GM19395 (cell line): ENCODE measurements around the gene LATS2.

ENCODE experiments used
- ATAC-seq: cut with Tn5 transposase; IDR thresholded peaks from one replicate; pipeline ENCODE4 v1.9.1; 2021; ENCODE audit warnings: mild to moderate bottlenecking, moderate library complexity; ENCODE audit not compliant: unreplicated experiment

LATS2 gene

DNA sequence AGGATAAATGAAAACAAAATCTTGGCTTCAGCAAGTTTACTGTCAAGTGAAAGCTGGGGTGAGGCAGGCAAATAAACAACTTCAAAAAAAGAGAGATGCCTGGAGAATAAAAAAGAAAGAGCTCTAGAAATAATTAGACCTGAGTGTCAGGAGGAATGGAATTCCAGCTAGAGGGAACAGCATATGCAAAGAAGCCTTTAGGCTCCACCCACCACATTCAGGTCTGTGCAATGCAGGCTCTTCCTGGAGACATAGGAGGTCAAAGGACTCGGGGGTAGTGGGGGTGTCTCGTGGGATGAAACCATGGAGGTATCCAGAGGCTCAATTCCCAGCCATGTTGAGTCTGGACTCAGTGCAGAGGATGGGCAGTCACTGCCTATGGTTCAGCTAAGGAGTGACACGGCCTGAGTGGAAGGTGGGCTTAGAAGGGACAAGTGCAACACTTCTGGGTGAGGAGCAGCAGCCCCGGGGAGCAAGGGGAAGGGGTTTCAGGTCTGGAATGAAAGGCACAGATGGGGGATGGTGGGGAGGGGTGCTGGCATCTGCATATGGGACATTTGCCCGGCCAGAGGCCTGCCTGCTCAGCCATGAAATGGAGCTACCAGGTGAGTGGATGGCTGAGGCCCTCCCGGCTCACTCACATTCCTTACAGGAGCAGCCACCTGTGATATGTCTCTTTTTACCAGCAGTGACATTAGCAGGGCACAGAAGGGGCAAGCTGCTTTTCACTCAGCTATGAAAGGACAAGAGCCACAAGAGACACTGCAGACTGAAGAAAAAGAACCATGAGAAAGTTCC is 12.3 kb downstream of the LATS2 start:
- no peak for ATAC-seq

DNA sequence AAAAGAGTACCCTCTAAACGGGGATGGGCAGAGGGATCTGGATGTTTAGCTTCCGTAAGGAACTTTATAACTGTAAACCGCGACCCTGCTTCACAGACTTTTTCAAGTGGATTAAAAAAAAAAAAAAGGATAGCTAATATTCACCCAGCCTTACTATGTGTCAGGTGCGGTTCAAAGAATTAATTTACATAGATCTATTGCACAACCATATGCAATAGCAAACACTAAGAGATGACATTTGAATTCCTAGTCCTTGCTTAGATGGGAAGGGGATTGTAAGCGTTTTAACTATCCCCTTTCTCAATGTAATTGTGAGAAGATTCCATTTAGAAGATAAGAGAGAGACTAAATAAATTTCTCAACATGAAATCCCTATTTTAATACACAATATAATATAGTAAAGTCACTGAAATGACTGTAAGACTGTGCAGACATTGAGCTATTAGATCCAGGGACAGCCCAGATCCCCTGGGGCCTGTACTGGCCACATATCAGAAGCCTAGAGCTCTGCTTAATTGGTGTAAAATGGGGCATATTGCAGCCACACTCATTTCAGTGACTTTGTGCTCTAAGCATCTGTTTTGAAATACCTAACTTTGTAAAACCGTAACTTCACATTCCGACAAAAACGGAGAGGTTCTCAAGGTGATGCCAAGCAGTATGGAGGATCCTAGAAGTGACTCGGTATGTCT is 13.6 kb downstream of the LATS2 start:
- no peak for ATAC-seq

DNA sequence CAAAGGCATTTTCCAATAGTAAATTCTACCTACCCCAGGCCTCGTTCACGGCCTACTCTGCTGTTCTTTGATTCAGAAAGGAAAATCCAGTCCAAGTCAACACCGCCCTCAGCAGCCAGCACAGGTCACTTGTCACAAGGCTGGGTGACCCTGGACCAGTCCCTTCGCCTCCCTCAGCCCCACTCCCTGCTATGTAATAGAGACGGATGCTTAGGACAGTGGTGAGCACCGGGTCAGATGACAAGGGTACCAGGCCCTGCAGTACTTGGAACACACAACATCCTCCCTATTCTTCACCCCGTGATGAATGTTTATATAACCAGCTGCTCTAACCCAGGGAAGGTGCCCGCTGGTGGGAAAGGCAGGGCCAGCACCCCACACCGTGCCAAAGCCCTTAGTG is 14.3 kb downstream of the LATS2 start:
- ATAC-seq: no peak

DNA sequence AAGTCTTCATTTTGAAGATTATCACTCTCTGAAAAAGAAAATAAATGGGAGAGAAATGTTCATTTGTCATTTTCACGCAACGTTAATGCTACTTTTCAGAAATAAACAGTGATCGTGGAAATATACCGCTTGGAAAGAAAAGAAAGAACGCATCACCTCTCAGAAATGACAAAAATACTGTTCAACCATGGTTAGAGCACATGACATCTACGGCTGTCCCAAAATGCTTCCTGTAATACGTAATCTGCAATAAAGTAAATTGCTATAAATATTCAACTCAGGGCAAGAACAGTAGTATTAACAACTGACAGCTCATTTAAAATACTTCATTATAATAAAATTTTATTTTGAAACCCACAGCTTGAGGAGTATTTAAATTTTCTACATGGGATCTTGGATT is 15.2 kb downstream of the LATS2 start:
- ATAC-seq: no peak

DNA sequence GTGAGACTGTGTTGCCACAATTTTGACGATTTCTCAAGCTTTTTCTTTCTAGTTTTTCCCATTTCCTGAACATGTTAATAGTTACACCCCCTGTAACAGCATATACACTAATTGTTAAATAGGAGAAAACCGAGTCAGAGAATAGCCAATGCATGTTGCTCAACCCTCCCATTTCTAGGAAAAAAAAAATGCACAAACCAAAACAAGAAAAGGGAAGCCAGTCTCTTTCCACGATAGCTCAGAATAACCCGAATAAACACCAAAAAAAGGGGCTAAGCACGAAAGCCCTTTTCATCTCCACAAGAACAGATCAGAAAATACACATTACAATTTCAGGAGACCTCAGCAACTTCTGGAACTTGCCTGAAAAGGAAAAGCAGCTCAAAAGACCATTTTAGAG is 16.3 kb downstream of the LATS2 start:
- ATAC-seq: no peak

DNA sequence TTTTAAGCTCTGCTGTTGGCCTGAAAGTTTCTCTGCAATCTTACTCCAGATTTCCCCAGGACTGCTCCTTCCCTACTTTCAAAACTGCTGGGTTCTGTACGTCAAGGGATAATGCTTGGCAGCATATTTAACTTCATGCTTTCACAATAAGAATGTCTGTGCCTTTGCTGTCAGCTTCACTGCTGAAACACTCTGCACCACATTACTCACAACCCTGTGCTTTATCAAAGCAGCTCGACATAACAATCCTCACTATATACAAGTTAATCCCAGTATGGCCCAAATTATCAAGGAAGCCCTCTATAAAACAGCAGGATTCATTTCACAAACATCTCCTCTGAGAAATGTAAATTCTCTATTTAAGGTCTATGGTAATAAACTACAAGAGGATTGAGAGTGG is 17.5 kb downstream of the LATS2 start:
- ATAC-seq: no peak

DNA sequence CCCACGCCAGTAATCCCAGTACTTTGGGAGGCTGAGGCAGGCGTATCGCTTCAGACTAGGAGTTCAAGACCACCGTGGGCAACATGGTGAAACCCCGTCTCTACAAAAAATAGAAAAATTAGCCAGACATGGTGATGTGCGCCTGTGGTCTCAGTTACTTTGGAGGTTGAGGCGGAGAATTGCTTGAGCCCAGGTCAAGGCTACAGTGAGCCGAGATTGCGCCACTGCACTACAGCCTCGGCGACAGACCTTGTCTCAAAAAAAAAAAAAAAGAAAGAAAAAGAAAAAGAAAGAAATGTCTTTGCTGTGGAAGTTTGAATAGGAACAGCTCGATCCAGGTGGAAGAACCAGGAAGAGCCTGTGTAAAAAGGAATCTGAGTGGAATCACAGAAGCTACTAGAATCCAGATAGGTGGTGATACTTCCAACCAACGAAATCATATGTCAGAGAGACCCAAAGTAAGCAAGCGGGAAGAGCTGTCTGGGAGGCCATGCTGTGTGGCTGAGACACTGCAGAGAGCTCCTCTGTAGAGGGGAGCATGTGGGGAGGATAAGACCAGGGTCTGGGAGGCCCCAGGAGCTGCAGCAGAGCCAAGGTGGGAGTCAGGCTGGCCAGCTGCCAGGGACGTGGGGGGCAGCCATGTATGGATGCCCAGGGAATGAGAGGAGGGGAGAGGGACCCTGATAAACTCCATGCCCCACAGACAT is 21.1 kb downstream of the LATS2 start:
- no peak for ATAC-seq

DNA sequence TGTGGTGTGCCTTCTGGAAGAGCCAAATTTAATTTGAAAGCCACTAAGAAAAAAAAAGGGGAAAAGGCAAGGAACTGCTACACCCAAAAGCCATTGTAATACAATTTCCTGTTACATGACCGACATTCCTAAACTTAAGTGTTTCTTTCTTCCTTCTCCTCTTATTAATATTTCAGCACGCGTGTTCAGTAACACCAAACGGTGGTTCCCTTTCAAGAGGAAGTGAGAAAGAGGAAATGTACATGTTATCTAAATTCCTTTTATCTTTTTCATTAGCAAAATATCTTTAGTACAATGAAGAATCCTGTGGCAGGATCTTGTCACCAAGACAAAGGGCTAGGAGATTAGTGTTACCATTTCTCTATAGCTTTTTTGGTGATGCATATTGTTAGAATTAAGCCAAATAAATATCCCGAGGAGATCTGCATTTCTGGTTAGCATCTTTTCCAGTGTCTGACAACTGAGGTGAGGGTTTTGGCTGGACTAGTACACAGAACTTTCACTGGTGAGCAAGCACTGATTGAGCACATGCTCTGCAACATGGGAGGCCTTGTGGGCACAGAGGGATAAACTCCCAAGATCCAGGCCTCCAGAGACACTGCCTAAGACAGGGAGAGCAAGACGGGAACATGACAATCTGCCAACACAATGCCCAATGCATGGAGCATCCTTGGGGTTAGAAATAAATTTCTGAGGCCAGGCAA is 22.1 kb downstream of the LATS2 start:
- no peak for ATAC-seq

DNA sequence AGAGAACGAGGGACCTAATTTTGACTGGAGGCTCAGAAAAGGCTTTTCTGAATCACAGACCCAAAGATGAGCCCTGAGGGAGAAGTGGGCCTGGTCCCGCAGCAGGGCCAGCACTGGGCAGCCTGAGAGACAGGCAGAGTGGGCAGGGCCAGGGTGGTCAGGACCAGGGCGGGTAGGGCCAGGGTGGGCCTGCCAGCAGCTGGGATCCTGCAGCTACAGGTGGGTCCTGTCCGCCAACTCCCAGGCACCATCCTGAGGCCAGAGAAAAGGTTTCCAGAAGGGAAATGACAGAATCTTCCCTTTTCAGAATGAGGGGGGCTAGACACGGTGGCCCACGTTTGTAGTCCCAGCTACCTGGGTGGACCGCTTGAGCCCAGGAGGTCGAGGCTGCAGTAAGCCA is 23.7 kb downstream of the LATS2 start:
- ATAC-seq: no peak

DNA sequence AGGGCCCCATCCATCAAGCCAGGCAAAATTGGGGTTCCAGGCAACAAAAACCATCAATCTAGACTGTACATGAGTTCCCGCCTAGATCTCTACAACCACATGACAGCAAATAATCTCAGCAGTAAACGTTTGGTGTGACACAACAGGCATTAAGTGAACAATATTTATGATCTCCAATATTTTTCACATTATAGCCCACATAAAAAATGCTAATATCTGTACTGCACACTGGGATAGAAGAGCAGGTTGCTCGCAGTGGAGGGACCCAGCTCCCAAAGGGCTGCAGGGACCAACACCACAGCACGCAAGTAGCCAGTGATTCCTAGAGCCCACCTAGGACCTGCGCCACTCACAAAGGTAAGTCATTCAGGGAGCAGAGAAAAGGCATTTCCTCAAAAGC is 25.9 kb downstream of the LATS2 start:
- ATAC-seq: no peak

DNA sequence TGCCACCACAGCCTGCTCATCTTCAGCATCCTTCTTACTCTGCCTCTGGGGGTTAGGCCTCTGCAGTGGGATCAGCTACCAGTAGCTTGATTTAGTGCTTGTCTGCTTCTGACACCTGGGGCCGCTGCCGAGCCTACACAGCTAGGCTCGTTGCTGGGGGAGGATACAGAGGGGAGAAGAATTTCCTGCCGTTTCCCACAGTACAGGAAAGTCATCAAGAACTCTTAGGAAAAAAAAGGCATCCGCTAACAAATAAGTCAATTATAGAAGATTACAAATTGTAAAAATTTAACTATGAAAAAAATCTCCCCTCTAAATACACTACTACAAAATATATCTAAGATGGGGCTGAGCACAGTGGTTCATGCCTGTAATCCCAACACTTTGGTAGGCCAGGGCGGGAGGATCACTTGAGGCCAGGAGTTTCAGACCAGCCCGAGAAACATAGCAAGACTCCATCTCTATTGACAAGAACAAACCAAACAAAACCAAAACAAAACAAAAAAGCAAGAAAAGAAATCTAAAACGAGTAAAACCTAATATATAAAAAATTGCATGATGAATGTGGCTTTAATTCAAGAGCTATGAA is 26.7 kb downstream of the LATS2 start:
- ATAC-seq: peak; percentile 74

DNA sequence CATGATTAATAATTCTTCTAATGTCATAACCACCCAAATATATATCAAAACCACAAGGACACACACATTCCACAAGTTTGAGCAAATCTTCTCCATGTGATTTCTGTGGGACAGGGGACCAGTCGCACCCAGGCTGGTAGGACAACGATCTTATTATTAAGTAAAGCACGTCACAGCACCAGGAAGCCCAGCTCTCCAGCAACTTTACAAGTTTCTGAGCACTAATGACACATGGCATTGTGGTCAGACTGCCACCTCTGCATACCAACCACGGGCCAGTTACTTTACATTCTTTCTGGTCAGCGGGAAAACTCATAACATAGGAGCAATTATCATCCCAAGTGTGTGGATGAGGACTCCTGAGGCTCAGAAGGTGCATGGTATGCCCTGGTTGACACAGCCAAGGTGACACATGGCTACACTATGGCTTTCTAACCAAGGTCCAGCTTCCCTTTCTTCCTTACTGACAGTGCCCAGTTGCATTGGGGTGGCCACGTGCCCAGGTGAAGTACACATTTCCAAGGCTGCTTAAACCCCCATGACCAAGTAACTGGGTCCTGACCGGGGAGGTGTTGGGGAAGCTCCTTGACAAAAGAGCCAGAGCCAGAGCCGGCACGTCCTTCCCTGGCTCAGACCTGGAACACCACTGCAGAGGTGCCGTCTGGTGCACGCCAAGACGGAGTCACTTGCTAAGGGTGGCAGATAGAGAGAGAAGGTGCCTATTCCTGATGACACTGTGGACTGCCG is 27.4 kb downstream of the LATS2 start:
- ATAC-seq: no peak

DNA sequence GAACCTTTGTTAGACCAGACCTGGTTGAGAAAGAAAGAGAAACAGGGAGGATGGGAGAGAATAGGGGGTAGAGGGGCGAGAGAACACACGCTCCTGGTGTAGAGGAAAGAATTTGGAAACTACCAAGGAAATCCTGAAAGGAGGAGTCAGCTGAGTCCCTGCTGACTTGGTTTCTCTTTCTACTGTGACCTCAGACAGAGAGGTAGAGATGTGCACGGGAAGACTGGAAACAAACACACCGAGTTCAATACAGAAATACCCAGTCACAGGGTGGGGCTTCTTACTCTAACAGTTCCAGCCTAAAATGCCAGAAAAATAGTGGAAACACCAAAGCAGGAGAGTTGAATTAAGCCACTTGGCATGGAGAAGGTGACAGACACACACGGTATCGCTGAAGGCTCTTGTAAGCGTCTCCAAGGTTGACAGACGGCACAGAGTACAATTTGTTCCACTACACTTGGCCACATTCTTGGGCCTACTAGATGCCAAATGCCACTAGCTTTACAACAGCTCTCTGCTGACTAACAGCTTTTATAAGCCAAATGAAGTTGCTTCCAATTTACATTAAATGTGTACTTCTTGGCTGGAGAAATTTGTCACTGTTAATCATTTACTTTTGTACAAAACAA is 28.1 kb downstream of the LATS2 start:
- no peak for ATAC-seq

DNA sequence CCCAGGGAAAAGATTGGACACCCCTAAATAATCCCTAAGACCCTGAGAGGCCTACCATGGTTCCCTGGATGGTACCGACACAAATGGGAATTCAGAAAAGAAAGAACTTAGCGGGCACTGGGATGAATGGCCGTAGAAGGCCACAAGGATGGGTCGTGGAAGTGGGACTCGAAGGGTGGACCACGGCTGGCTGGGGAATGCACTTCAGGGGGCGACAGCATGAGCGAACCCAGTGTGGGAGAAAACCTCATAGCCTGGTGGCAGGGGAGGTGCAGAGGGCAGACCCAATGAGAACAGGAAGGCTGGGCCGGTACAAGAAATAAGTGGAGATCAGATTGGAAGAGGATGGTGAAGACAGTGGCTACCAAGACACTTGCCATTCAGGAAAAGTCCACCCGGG is 28.7 kb downstream of the LATS2 start:
- no peak for ATAC-seq

DNA sequence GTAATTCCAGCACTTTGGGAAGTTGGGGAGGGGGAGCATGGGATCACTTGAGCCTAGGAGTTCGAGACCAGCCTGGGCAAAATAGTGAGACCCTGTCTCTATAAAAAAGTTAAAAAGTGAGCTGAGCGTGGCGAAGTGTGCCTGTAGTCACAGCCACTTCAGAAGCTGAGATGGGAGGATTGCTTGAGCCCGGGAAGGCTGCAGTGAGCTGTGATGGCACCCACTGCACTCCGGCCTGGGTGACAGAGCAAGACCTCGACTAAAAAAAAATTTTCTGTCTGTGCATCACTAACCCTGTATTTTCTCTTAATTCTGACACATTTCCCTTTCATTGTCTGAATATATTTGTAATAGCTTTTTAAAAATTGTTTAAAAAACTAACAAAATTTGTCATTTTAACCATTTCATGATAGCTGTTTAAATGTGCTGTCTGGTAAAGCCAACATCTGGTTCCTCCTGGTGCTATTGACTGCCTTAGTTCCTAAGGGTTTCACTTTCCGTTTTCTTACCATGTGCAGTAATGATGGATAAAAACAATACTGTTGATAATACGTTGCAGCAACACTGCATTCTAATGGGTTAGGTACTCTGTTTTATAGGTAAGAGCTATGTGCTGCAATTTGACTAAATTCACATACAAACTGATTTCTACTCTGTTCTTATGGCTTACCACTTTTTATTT is 29.7 kb downstream of the LATS2 start:
- ATAC-seq: no peak

DNA sequence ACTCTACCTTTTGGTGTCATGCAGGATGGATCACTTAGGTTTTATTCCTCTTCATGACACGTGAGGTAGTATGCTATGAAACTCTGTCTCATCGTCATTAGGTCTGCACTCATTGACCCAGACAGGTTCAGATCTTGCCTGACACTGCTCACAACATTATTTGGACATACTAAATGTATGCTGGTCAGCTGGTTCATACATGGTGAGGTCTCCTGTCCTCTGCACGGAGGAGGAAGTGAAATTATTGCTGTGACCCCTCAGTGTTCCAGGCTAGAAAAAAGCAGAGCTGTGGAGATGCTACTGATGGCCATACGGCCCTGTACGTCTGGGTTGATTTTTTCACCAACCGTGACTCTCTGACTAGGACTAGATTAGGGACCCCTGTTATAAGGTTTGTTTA is 35.8 kb downstream of the LATS2 start:
- ATAC-seq: no peak

DNA sequence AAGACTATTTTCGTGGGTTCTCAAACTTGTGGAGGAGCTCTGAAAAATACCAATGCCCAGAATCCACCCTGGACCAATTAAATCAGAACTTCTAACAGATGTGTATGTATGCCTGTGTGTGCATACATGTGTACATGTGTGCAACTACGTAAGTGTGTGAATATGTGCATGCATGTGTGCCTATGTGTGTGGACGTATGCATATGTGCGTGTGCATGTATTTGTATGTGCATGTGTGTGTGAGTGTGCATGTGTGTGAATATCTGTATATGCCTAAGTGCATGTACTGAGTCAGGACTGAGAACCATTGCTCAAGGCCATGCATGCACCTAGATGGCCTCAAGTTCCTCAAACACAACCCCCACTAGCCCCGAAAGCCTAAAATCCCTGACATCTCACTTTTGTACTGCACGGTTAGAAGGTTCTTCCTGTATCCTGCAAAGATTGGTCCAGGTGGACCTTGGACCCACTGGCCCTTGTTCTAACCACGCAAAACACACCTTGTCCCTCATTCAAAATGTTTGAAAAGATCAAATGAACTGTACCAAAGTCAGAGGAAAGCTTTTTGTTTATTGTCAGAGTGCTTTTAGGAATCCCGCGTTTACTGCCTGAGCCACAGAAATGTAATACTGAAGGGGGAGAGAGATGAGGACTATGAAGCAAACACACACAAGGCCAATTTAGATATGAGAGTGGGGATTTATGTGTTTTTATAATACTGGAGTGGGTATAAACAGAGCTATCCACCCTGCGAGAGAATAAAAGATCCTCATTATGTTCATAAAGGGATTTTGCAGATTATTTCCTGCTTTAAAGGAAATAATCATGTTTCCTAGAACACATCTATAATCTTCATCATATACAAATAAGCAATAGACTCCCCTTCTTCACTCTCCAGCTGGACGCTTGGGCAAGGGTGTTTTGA is 39.1 kb downstream of the LATS2 start:
- ATAC-seq: no peak

DNA sequence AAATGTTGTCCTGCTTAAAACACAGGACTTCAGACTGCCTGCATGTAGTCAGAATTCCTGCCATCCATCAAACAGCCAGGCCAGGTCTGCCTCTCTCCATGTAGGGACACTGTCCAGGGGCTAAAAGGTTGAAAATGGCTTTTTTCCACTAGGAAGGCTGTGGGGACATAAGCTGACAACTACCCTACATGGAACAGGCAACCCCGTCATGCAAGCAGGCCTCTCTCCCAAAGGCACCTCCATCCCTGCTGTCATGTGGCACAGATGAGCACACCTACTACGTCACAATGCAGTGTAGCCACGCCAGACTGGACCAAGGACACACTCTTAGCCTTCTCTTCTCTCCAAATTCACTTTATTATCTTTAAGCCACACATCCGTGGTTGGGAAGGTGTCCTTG is 40.8 kb downstream of the LATS2 start:
- ATAC-seq: no peak
